ENCODE data around the gene CACNA1C. TPM values are rescaled to one million over a fixed set of nuclear protein-coding genes. Genes with fewer than 3 reads are reported as not detected.

Gene CACNA1C
- total and polyA plus RNA-seq, 2 of the 4 experiments (the other 2 are of a cell fraction) = 1.6 to 2.6 TPM

- no peaks in the 10 kb centered on the region for H4K20me1 ChIP-seq (ENCODE audit: insufficient read depth, low read length)
- H3K4ac ChIP-seq (ENCODE audit: low read depth, low read length) = no peak overlapping the region
- H3K4me1 ChIP-seq (ENCODE audit: control insufficient read depth, insufficient read depth, low read length) = peaks cover 3% of the 10 kb centered on the region
- ATAC-seq (ENCODE audit: low read depth) (no peak), DNase-seq (no peak)
- H3K14ac ChIP-seq (replicated peaks; ENCODE audit: low read depth, low read length) = no peak overlapping the region
- no peak overlapping the region for H2BK120ac ChIP-seq (ENCODE audit: low read depth, low read length)
- ChIA-PET POLR2A (ENCODE audit: unreplicated experiment) (no interaction called here), CTCF (no interaction called here)
- H2AK9ac ChIP-seq (replicated peaks; ENCODE audit: low read depth, low read length, poor library complexity) = no peak overlapping the region
- TF ChIP-seq RAD21 (IDR thresholded peaks at IDR 0.05; ENCODE audit: low read length) (no peak), CTCF (conservative IDR thresholded peaks at IDR 0.05; ENCODE audit: low read depth, low read length) (no peak), CEBPB (IDR thresholded peaks at IDR 0.05; ENCODE audit: low read depth, low read length) (no peak), CHD1 (IDR thresholded peaks at IDR 0.05; ENCODE audit: low read depth, low read length) (no peak), BHLHE40 (IDR thresholded peaks at IDR 0.05; ENCODE audit: low read depth, low read length) (no peak), NFE2L2 (IDR thresholded peaks at IDR 0.05; ENCODE audit: low read depth, low read length) (no peak), USF2 (IDR thresholded peaks at IDR 0.05; ENCODE audit: low read depth, low read length) (no peak), MAFK (IDR thresholded peaks at IDR 0.05; ENCODE audit: low read depth, low read length) (no peak), POLR2A (IDR thresholded peaks at IDR 0.05; ENCODE audit: low read depth, low read length) (no peak), SMC3 (IDR thresholded peaks at IDR 0.05; ENCODE audit: low read depth, low read length) (no peak), ELK1 (IDR thresholded peaks at IDR 0.05; ENCODE audit: borderline replicate concordance, low read depth, low read length) (no peak), RCOR1 (IDR thresholded peaks at IDR 0.05; ENCODE audit: insufficient replicate concordance, low read length) (no peak), RFX5 (IDR thresholded peaks at IDR 0.05; ENCODE audit: low read depth, low read length) (no peak), FOS (IDR thresholded peaks at IDR 0.05; ENCODE audit: low read depth, low read length) (no peak), MAZ (IDR thresholded peaks at IDR 0.05; ENCODE audit: borderline replicate concordance, low read depth, low read length) (no peak), MXI1 (IDR thresholded peaks at IDR 0.05; ENCODE audit: borderline replicate concordance, low read depth, low read length) (no peak)
- H3K23ac ChIP-seq (ENCODE audit: low read depth, low read length) = no peak overlapping the region
- in situ Hi-C loops (cut with MboI; ENCODE audit: low sequenced_read_pairs) (no loop called here), dilution Hi-C loops (cut with HindIII; ENCODE audit: low sequenced_read_pairs, unreplicated experiment) (no loop called here), intact Hi-C loops (cut with micrococcal nuclease) (no loop called here)
- no peak overlapping the region for H4K8ac ChIP-seq (ENCODE audit: low read depth in 2 of 2, low read length in 2 of 2)
- no peak overlapping the region for H3K18ac ChIP-seq (ENCODE audit: low read depth, low read length)
- H3K4me3 ChIP-seq (ENCODE audit: insufficient read depth, low read depth, low read length) = no peak overlapping the region
- no peak overlapping the region for H3K9ac ChIP-seq (ENCODE audit: low read depth, low read length)
- no peak overlapping the region for H3K4me2 ChIP-seq (ENCODE audit: low read depth, low read length)
- H3K56ac ChIP-seq (ENCODE audit: extremely low read depth, insufficient read depth, low read length) = no peak overlapping the region
- H3K79me1 ChIP-seq (ENCODE audit: low read depth in 1 of 2, low read length in 2 of 2) = no peaks in the 10 kb centered on the region
- no peak overlapping the region for H2BK20ac ChIP-seq (ENCODE audit: low read depth, low read length)
- no peak overlapping the region for H3K27ac ChIP-seq (ENCODE audit: insufficient read depth, low read length)
- H2AFZ ChIP-seq (replicated peaks; ENCODE audit: low read length, poor library complexity) = no peak overlapping the region
- no TSS peak for BruUV-seq (replicated peaks)
- H3K36me3 ChIP-seq (ENCODE audit: control insufficient read depth, insufficient read depth, low read length) = peaks cover 1% of the 10 kb centered on the region; the same call in 1 of the 2 replicates
- 47% methylated on average over 5 of the region's 20 CpGs; no CpG with 5 or more reads in 1 of the 2 experiments for WGBS, 2 experiments (ENCODE audit: extremely low coverage in 2 of 2, insufficient read length in 1 of 2)
- no peak overlapping the region for H2AK5ac ChIP-seq (ENCODE audit: low read depth, low read length)
- H3K9me3 ChIP-seq (ENCODE audit: control insufficient read depth, insufficient read depth, low read length) = no peaks in the 10 kb centered on the region
- H2BK5ac ChIP-seq (ENCODE audit: low read depth, low read length, poor library complexity, severe bottlenecking) = no peak overlapping the region
- H3K9me1 ChIP-seq (ENCODE audit: insufficient read depth, low read length) = peaks cover 8% of the 10 kb centered on the region
- H4K5ac ChIP-seq (ENCODE audit: low read depth, low read length) = no peak overlapping the region
- no peaks in the 10 kb centered on the region for H3K27me3 ChIP-seq (ENCODE audit: control insufficient read depth, insufficient read depth, low read length)
- no peak overlapping the region for H2BK15ac ChIP-seq (ENCODE audit: low read depth, low read length)
- no peak overlapping the region for H4K91ac ChIP-seq (ENCODE audit: insufficient read depth, low read depth, low read length)
Observed at GRCh38 chr12:2376908-2377657, 324.3 kb downstream of the CACNA1C start.

All from IMR-90 (cell line).